Right atrium auricular region (tissue), 2 donors: ENCODE results near the gene UBAP2. TPM values are rescaled to one million over a fixed set of nuclear protein-coding genes. Genes with fewer than 3 reads are reported as not detected.

ENCODE experiments used
- DNase-seq: peaks from one replicate; pipeline ENCODE4 v3.0.0-alpha.2; 2019; ENCODE audit warnings: low spot score
- H3K27ac ChIP-seq, 2 donors: fragments of 200-600 bp; sonication (generic); 1 replicate in 1 of 2; 2 replicates in 1 of 2; pipeline ENCODE4 v1.5.1; 2016 to 2019
- H3K27me3 ChIP-seq, 2 donors: fragments of 200-600 bp; sonication (generic); one replicate each; pipeline versions ENCODE4 v1.5.1 to v1.6.0; 2017 to 2019
- H3K36me3 ChIP-seq: fragments of 200-600 bp; sonication (generic); one replicate; pipeline ENCODE4 v1.5.1; 2016
- H3K4me1 ChIP-seq, 2 donors: fragments of 200-600 bp; sonication (generic); one replicate each; pipeline versions ENCODE4 v1.5.1 to v1.6.0; 2017 to 2019
- H3K4me3 ChIP-seq, 2 donors: fragments of 200-600 bp; sonication (generic); 1 replicate in 1 of 2; 2 replicates in 1 of 2; pipeline ENCODE4 v1.5.1; 2017 to 2019; ENCODE audit warnings: mild to moderate bottlenecking in 1 of 2, moderate library complexity in 1 of 2
- H3K9me3 ChIP-seq, 2 donors: fragments of 200-600 bp; sonication (generic); one replicate each; pipeline ENCODE4 v1.5.1; 2019
- CTCF ChIP-seq, 2 donors: fragments of 200-600 bp; sonication (generic); IDR thresholded peaks; one replicate each; pipeline ENCODE4 v1.5.1; 2019; ENCODE audit warnings: antibody characterized with exemption in 2 of 2
- total RNA-seq, 2 donors: library from RNA; depleted of rRNA; stranded (reverse); fragments of >200 nt; gene quantifications; one replicate each; pipeline ENCODE4 v1.1.0, GENCODE V29; 2016

UBAP2 gene
- total RNA-seq, result 10 to 100 TPM; 17.3 to 21.8 TPM

- no peak for TF ChIP-seq CTCF (IDR thresholded peaks at IDR 0.05)
- DNase-seq, result peak; percentile 98
- Histone ChIP-seq H3K36me3 (no peaks in the 10 kb centered on the region), H3K27ac (peak within 1 kb of the TSS; percentile 91 to 93), H3K27me3 (no peaks in the 10 kb centered on the region), H3K4me1 (peaks cover 0 to 24% of the 10 kb centered on the region in 2 donors), H3K4me3 (peak within 1 kb of the TSS; percentile 66 to 95), H3K9me3 (no peaks in the 10 kb centered on the region)
These were observed at the start of gene UBAP2 for GRCh38 chr9:34048727-34049629. Gene UBAP2, minus strand, starts transcription at chr9:34048887. Its CDS starts 31,739 bp downstream, at chr9:34017148.

GRCh38 chr9:34098307-34098706, 49.6 kb upstream of the UBAP2 start:
- Histone ChIP-seq H3K4me3 (no peak overlapping the region), H3K27ac (no peak overlapping the region), H3K9me3 (no peaks in the 10 kb centered on the region), H3K4me1 (no peaks in the 10 kb centered on the region), H3K27me3 (no peaks in the 10 kb centered on the region), H3K36me3 (peaks cover 90% of the 10 kb centered on the region)
- no peak for DNase-seq
- TF ChIP-seq CTCF (IDR thresholded peaks at IDR 0.05), result no peak

GRCh38 chr9:34097865-34098264, 49.2 kb upstream of the UBAP2 start:
- no peak for TF ChIP-seq CTCF (IDR thresholded peaks at IDR 0.05)
- H3K4me3 ChIP-seq, result no peak overlapping the region
- H3K27ac ChIP-seq, result no peak overlapping the region

GRCh38 chr9:34096751-34097150, 48.1 kb upstream of the UBAP2 start:
- H3K9me3 ChIP-seq, result no peaks in the 10 kb centered on the region
- H3K27ac ChIP-seq, result no peak overlapping the region
- H3K27me3 ChIP-seq, result no peaks in the 10 kb centered on the region
- no peak overlapping the region for H3K4me3 ChIP-seq
- H3K4me1 ChIP-seq, result no peaks in the 10 kb centered on the region
- no peak for DNase-seq
- TF ChIP-seq CTCF (IDR thresholded peaks at IDR 0.05), result no peak
- peaks cover 90% of the 10 kb centered on the region for H3K36me3 ChIP-seq

More at GRCh38 chr9:34097865-34098264, 49.2 kb upstream of the UBAP2 start:
- Histone ChIP-seq H3K4me1 (no peaks in the 10 kb centered on the region), H3K36me3 (peaks cover 90% of the 10 kb centered on the region), H3K9me3 (no peaks in the 10 kb centered on the region), H3K27me3 (no peaks in the 10 kb centered on the region)
- DNase-seq, result no peak

GRCh38 chr9:34093578-34093977, 44.9 kb upstream of the UBAP2 start:
- no peak for DNase-seq
- H3K4me3 ChIP-seq, result no peak overlapping the region
- H3K4me1 ChIP-seq, result no peaks in the 10 kb centered on the region
- H3K36me3 ChIP-seq, result peaks cover 96% of the 10 kb centered on the region
- H3K27me3 ChIP-seq, result no peaks in the 10 kb centered on the region
- H3K9me3 ChIP-seq, result no peaks in the 10 kb centered on the region
- no peak for TF ChIP-seq CTCF (IDR thresholded peaks at IDR 0.05)
- no peak overlapping the region for H3K27ac ChIP-seq
